ENCODE results near the gene LAMA2.

The LAMA2 gene

GRCh38 chr6:129507059-129507807, 624.3 kb downstream of the LAMA2 start:
- H3K9ac ChIP-seq (ENCODE audit: low read length) = no peak overlapping the region
- H3K27me3 ChIP-seq (ENCODE audit: control insufficient read depth, insufficient read depth, low read length) = no peaks in the 10 kb centered on the region
- H3K4me3 ChIP-seq (ENCODE audit: low read length) = no peak overlapping the region
- H3K9me3 ChIP-seq (ENCODE audit: control insufficient read depth, low read length) = no peaks in the 10 kb centered on the region
- H3K4me1 ChIP-seq (ENCODE audit: control insufficient read depth, insufficient read depth, low read length) = no peaks in the 10 kb centered on the region
- no peaks in the 10 kb centered on the region for H3K36me3 ChIP-seq (ENCODE audit: control insufficient read depth, insufficient read depth, low read length)

- Histone ChIP-seq H3K4me1 (ENCODE audit: control insufficient read depth, insufficient read depth, low read length) (no peaks in the 10 kb centered on the region), H3K9me3 (ENCODE audit: control insufficient read depth, low read length) (no peaks in the 10 kb centered on the region), H3K4me3 (ENCODE audit: low read length) (no peak overlapping the region), H3K9ac (ENCODE audit: low read length) (no peak overlapping the region), H3K27me3 (ENCODE audit: control insufficient read depth, insufficient read depth, low read length) (no peaks in the 10 kb centered on the region), H3K36me3 (ENCODE audit: control insufficient read depth, insufficient read depth, low read length) (no peaks in the 10 kb centered on the region)
Measured at GRCh38 chr6:129507846-129508245, 624.9 kb downstream of the LAMA2 start.

- no peaks in the 10 kb centered on the region for H3K27me3 ChIP-seq (ENCODE audit: control insufficient read depth, insufficient read depth, low read length)
- no peaks in the 10 kb centered on the region for H3K36me3 ChIP-seq (ENCODE audit: control insufficient read depth, insufficient read depth, low read length)
- no peaks in the 10 kb centered on the region for H3K9me3 ChIP-seq (ENCODE audit: control insufficient read depth, low read length)
- H3K4me3 ChIP-seq (ENCODE audit: low read length) = no peak overlapping the region
- H3K4me1 ChIP-seq (ENCODE audit: control insufficient read depth, insufficient read depth, low read length) = no peaks in the 10 kb centered on the region
- H3K9ac ChIP-seq (ENCODE audit: low read length) = no peak overlapping the region
Measured at GRCh38 chr6:129508477-129509145, 625.7 kb downstream of the LAMA2 start.

GRCh38 chr6:129510950-129511349, 628.0 kb downstream of the LAMA2 start:
- H3K4me3 ChIP-seq (ENCODE audit: low read length) = no peak overlapping the region
- no peaks in the 10 kb centered on the region for H3K36me3 ChIP-seq (ENCODE audit: control insufficient read depth, insufficient read depth, low read length)
- H3K27me3 ChIP-seq (ENCODE audit: control insufficient read depth, insufficient read depth, low read length) = no peaks in the 10 kb centered on the region
- no peak overlapping the region for H3K9ac ChIP-seq (ENCODE audit: low read length)
- H3K9me3 ChIP-seq (ENCODE audit: control insufficient read depth, low read length) = no peaks in the 10 kb centered on the region
- H3K4me1 ChIP-seq (ENCODE audit: control insufficient read depth, insufficient read depth, low read length) = no peaks in the 10 kb centered on the region

GRCh38 chr6:129513471-129513870, 630.5 kb downstream of the LAMA2 start:
- Histone ChIP-seq H3K4me3 (ENCODE audit: low read length) (no peak overlapping the region), H3K9me3 (ENCODE audit: control insufficient read depth, low read length) (no peaks in the 10 kb centered on the region), H3K27me3 (ENCODE audit: control insufficient read depth, insufficient read depth, low read length) (no peaks in the 10 kb centered on the region), H3K4me1 (ENCODE audit: control insufficient read depth, insufficient read depth, low read length) (no peaks in the 10 kb centered on the region), H3K36me3 (ENCODE audit: control insufficient read depth, insufficient read depth, low read length) (no peaks in the 10 kb centered on the region), H3K9ac (ENCODE audit: low read length) (no peak overlapping the region)

- H3K36me3 ChIP-seq (ENCODE audit: control insufficient read depth, insufficient read depth, low read length) = no peaks in the 10 kb centered on the region
Measured at GRCh38 chr6:129515004-129515403, 632.1 kb downstream of the LAMA2 start.

GRCh38 chr6:129516005-129516404, 633.1 kb downstream of the LAMA2 start:
- Histone ChIP-seq H3K9ac (ENCODE audit: low read length) (no peak overlapping the region), H3K27me3 (ENCODE audit: control insufficient read depth, insufficient read depth, low read length) (no peaks in the 10 kb centered on the region), H3K4me3 (ENCODE audit: low read length) (no peak overlapping the region), H3K36me3 (ENCODE audit: control insufficient read depth, insufficient read depth, low read length) (no peaks in the 10 kb centered on the region), H3K4me1 (ENCODE audit: control insufficient read depth, insufficient read depth, low read length) (no peaks in the 10 kb centered on the region), H3K9me3 (ENCODE audit: control insufficient read depth, low read length) (no peaks in the 10 kb centered on the region)

More at GRCh38 chr6:129515004-129515403, 632.1 kb downstream of the LAMA2 start:
- H3K9me3 ChIP-seq (ENCODE audit: control insufficient read depth, low read length) = no peaks in the 10 kb centered on the region
- no peaks in the 10 kb centered on the region for H3K4me1 ChIP-seq (ENCODE audit: control insufficient read depth, insufficient read depth, low read length)
- H3K9ac ChIP-seq (ENCODE audit: low read length) = no peak overlapping the region
- H3K27me3 ChIP-seq (ENCODE audit: control insufficient read depth, insufficient read depth, low read length) = no peaks in the 10 kb centered on the region
- no peak overlapping the region for H3K4me3 ChIP-seq (ENCODE audit: low read length)

- H3K36me3 ChIP-seq (ENCODE audit: control insufficient read depth, insufficient read depth, low read length) = no peaks in the 10 kb centered on the region
- no peaks in the 10 kb centered on the region for H3K9me3 ChIP-seq (ENCODE audit: control insufficient read depth, low read length)
- H3K4me3 ChIP-seq (ENCODE audit: low read length) = no peak overlapping the region
- H3K9ac ChIP-seq (ENCODE audit: low read length) = no peak overlapping the region
- H3K27me3 ChIP-seq (ENCODE audit: control insufficient read depth, insufficient read depth, low read length) = no peaks in the 10 kb centered on the region
- no peaks in the 10 kb centered on the region for H3K4me1 ChIP-seq (ENCODE audit: control insufficient read depth, insufficient read depth, low read length)
Measured at GRCh38 chr6:129516787-129517186, 633.8 kb downstream of the LAMA2 start.

GRCh38 chr6:129517288-129517687, 634.4 kb downstream of the LAMA2 start:
- H3K4me1 ChIP-seq (ENCODE audit: control insufficient read depth, insufficient read depth, low read length) = no peaks in the 10 kb centered on the region
- H3K9me3 ChIP-seq (ENCODE audit: control insufficient read depth, low read length) = no peaks in the 10 kb centered on the region
- H3K9ac ChIP-seq (ENCODE audit: low read length) = no peak overlapping the region
- H3K36me3 ChIP-seq (ENCODE audit: control insufficient read depth, insufficient read depth, low read length) = no peaks in the 10 kb centered on the region
- no peaks in the 10 kb centered on the region for H3K27me3 ChIP-seq (ENCODE audit: control insufficient read depth, insufficient read depth, low read length)
- H3K4me3 ChIP-seq (ENCODE audit: low read length) = no peak overlapping the region

- no peak overlapping the region for H3K9ac ChIP-seq (ENCODE audit: low read length)
- H3K4me3 ChIP-seq (ENCODE audit: low read length) = no peak overlapping the region
- no peaks in the 10 kb centered on the region for H3K4me1 ChIP-seq (ENCODE audit: control insufficient read depth, insufficient read depth, low read length)
- H3K36me3 ChIP-seq (ENCODE audit: control insufficient read depth, insufficient read depth, low read length) = no peaks in the 10 kb centered on the region
- no peaks in the 10 kb centered on the region for H3K9me3 ChIP-seq (ENCODE audit: control insufficient read depth, low read length)
- no peaks in the 10 kb centered on the region for H3K27me3 ChIP-seq (ENCODE audit: control insufficient read depth, insufficient read depth, low read length)
Measured at GRCh38 chr6:129519750-129520149, 636.8 kb downstream of the LAMA2 start.

GRCh38 chr6:129521946-129522345, 639.0 kb downstream of the LAMA2 start:
- H3K9me3 ChIP-seq (ENCODE audit: control insufficient read depth, low read length) = no peaks in the 10 kb centered on the region
- no peak overlapping the region for H3K9ac ChIP-seq (ENCODE audit: low read length)
- no peaks in the 10 kb centered on the region for H3K4me1 ChIP-seq (ENCODE audit: control insufficient read depth, insufficient read depth, low read length)
- H3K36me3 ChIP-seq (ENCODE audit: control insufficient read depth, insufficient read depth, low read length) = no peaks in the 10 kb centered on the region
- no peak overlapping the region for H3K4me3 ChIP-seq (ENCODE audit: low read length)
- no peaks in the 10 kb centered on the region for H3K27me3 ChIP-seq (ENCODE audit: control insufficient read depth, insufficient read depth, low read length)

- H3K9me3 ChIP-seq (ENCODE audit: control insufficient read depth, low read length) = no peaks in the 10 kb centered on the region
- H3K9ac ChIP-seq (ENCODE audit: low read length) = no peak overlapping the region
- no peak overlapping the region for H3K4me3 ChIP-seq (ENCODE audit: low read length)
- H3K4me1 ChIP-seq (ENCODE audit: control insufficient read depth, insufficient read depth, low read length) = no peaks in the 10 kb centered on the region
- no peaks in the 10 kb centered on the region for H3K27me3 ChIP-seq (ENCODE audit: control insufficient read depth, insufficient read depth, low read length)
- no peaks in the 10 kb centered on the region for H3K36me3 ChIP-seq (ENCODE audit: control insufficient read depth, insufficient read depth, low read length)
Measured at GRCh38 chr6:129523816-129524215, 640.9 kb downstream of the LAMA2 start.
